NCI-H2029 treated with DMSO at 0.1 percent for 48 hours (cell line): Measurements from ENCODE around the gene ABHD2.
"Not testable (repeated sequence)": the region's sequence is repeated elsewhere in the genome, so short reads cannot be mapped to it uniquely, and the experiment has no call there.

ENCODE experiments used
- DNase-seq: peaks from one replicate; lab custom pipeline; 2025; lab: John Stamatoyannopoulos, UW

The ABHD2 gene

DNA sequence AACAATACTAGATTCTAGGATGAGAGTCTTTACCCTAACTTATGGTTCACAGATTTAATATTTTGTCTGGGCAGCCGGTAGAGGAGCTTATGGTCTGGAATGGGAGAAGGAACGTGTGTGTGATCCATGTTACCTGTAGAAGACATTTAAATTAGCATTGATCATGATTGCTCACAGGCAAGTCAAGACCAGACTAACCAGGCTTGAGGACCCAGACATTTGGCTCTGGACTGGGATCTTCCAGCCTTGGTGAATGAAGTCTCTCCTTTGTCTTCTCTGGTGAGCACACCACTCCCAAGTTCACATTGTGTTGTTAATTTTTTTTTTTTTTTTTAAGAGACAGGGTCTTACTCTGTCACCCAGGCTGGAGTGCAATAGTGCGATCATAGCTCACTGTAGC, 11.7 kb downstream of the ABHD2 start:
- no peak for DNase-seq

DNA sequence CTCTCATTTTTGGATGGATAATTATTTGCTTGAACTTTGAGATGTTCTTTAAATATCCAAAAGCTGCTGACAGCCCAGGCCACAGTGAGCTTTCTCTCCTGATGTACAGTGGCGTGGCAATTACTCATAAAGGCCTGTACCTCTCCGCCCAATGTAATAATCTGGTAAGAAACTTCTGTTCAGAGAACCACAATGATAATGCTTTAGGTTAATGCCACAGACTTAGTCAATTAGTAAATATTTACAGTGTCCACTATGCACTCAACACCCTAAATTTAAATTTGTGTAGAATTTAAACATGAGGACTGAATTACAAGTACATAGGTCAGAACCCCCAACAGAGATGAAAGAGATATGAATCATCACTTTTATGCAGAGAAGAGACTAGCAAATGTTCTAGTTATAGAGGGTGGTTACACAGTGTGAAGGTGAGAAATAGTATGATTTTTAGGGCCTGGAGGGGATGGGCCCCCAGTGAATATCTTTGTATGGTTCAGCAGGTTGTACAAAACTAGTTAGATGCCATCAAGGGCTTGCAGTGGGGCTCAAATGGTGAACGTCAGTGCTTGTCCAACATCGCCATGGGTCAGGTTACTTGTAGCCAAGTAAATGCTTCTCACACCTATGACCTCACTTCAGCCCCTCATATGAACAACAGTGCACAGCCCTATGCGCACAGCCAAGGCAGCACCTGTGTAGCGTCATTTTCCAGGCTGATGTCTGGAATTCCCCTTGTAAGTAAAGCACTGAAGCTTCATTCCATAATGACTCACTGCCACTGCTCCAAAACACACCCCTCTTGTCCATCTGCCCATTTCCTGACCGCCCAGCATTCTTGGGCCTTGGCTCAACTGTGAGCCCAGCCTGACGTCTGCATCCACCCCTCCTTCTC, 13.3 kb downstream of the ABHD2 start:
- no peak for DNase-seq

DNA sequence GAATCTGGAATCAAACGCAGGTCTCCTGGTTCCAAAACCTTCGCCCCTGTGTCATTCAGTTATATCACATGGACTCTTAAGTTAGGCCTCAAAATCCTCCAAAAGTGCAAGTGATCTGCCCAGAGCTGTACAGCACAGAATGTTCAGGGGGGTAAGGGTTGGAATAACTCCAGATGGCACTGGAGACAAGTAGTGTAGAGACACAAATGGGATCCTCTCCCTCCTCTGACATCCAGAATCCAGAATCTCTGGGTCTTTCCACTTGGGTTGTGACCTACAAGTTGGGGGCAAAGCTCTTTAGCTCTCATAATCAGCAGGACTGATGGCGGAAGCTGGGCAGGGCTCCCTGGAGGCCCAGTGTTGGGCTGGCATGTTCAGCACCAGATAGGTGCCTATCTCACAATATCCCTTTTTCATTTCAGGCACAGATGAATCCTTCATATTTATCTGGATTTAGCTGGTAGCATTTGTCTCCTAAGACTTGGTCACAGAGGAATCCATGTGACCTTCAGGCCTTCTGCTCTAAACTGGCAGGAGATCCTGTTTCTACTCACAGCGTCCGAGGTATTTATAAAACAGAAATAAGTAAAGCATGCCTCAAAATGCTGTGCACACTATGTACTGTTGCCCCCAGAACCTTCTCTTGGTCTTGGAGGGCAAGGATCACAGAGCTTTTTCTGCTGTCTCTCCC, 15.4 kb downstream of the ABHD2 start:
- DNase-seq: no peak

DNA sequence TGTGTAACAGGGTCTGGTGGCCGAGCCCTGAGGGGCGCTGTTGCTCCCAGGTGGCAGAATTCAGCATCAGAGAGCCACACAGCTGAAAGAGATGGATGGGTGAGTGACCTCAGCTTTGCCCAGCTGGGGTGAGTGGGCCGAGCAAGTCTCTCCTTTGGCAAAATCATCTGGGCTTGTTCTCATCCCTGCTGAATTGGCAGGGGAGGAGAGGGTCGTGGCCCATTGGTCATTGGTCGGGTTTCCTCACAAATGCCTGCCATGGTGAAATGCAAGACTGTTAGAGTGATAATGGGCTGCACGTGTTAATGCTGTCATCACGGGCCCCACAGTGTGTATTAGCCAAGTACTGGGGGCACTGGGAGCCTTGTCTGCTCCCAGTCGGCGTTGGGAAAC, 15.9 kb downstream of the ABHD2 start:
- no peak for DNase-seq

DNA sequence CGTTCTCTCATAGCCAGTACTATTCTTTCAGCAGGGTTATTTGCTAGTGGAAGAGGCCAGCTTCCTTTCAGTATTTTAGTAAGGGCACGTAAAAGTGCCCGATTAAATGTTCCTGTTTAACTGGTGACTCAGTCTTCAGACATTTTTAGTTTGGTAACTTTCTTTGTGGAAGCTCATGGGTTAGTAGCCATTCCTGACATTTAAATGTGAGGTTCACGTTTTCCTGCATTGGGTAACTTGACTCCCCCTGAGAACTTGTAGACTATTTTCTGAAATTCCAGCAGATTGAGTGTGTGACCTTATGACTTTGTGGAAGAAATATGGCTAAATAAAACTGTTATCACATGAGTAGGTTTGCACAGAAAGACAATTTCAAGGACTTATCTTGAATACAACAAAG, 16.9 kb downstream of the ABHD2 start:
- DNase-seq: no peak

DNA sequence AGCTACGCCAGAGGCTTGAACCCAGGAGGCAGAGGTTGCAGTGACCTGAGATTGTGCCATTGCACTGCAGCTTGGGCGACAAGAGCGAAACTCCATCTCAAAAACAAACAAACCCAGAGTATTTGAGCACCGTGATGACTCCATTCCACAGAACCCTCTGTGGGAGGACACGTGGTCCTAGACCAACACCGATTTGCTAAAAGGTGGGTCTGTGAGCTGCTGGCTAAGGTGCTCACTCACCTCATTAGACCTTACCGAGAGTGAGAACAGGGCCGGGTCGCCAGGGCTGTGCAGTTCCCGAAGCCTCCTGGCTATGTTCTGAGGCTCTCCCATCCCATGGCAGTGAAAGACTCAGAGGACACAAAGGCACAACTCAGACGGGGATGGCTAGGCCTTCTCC, 17.9 kb downstream of the ABHD2 start:
- no peak for DNase-seq

DNA sequence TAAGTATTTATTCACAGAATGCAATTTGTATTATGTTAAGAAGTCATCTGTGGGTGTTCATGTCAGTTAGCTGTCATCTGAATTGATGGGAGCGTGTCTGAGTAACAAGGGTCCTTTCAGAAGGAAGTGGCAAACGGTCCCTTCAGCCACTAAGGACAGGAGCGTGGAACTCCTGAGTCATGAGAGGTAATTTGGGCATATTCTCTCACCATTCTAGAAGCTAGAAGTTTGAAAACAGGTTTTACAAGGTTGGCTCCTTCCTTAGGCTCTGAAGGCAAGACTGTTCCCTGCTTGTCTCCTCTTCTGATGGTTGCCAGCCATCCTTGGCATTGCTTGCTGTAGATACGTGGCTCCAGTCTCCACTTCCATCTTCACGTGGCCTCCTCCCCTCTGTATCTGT, 19.7 kb downstream of the ABHD2 start:
- DNase-seq: no peak

DNA sequence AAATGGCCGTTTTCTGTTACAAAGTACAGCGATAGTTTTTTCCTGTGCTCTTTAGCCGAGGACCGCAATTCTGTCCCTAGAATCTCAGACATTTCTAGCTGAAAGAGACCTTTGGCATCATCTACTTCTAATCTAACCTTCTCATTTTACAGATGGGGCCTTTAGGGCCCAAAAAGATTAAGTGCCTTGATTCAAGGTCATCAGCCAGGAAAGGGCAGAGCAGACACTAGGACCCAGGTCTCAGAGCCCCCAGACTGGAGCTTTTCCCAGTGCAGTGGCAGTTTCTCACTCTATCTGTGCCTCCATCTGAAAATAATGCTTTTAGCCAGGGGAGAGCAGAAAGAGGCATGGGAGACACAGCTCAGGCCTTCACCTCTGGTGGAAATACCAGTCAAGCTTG, 20.6 kb downstream of the ABHD2 start:
- DNase-seq: no peak

DNA sequence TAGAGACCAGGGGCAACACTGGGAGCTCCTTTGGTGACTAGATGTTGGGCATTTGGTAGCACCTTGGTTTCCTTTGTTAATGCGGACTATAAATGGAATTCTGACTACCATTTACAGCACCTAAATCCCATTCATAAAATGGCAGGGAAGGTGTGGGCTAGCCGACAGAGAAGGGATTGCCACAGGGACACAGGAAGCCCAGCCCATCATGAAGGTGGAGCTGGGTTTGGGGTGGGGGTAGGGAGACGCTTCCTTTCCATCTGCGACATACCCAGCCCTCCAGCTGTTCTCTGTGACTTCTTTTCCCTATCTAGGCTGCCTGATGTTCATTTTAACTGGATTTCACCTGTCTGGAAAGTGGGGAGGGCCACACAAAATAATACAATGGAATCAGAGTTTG, 21.0 kb downstream of the ABHD2 start:
- DNase-seq: no peak

DNA sequence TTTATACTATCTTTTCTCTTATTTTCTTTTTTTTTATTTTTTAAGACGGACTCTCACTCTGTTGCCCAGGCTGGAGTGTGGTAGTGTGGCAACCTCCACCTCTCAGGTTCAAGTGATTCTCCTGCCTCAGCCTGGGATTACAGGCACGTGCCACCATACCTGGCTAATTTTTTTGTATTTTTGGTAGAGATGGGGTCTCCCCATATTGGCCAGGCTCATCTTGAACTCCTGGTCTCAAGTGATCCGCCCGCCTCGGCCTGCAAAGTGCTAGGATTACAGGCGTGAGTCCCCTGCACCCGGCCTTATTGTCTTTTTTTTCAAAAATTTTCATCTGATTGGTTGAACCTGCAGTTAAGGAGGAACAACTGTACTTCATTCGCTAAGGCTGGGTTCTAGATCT, 21.8 kb downstream of the ABHD2 start:
- DNase-seq: no peak

DNA sequence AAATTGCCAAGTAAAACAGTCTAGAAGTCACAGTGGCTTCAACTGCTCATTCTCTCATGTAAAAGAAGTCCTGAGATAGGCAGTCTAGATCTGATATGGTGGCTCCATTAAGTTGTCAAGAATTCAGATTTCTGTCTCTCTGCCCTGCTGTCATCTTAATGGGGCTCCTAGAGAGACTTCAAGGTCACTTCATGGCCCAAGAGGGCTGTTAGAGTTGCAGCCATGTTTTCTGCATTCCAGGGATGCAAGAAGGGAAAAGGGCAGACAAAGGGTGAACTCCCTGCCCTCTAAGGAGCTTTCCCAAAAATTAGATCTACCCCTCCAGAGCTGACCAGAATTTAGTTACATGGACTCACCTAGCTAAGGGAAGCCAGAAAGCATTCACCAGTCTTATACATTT, 23.1 kb downstream of the ABHD2 start:
- no peak for DNase-seq

DNA sequence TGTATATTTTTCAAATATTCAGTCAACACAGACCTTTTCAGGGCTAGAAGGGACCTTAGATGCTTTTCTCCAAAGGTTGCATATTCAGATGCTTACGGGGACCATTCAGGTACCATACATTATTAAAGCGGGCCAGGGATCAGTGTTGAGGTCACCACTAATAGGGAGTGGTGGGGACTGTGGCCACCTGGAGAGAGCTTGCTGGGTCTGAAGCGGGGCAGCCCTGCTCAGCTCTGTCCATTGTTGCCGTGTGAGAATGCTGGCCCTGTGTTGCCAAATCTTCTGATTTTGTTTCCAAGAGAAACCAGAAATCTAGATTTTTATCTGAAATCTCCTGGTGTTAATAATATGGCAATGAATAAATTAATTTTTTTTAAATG, 23.7 kb downstream of the ABHD2 start:
- DNase-seq: no peak

DNA sequence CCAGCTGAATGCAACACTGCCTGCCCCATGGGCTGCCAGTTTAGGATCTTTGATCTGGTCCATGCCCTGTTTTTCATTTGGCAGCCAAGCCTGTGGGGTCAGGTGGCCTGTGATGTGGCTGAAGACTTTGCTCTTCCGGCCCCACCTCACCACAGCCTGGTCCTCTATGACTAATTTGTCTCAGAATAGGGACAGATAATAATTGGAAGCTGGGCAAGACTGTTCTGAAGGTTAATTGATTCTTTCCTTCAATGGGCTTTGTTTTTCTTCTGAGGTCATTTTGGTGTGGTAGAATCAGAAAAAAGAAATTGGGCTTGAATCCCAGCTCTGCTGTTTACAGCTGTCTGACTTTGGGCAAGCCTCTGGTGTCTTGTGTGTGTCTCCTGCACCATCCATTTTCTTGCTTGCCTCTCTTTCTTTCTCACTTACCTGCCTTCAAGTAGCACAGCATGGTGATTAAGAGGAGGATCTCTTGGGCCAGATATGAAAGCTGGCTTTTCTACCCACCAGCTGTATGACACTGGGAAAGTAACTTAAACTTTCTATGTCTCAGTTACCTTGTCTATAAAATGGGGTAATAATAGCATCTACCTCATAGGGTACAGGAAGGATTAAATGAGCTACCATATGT, 24.2 kb downstream of the ABHD2 start:
- DNase-seq: no peak

DNA sequence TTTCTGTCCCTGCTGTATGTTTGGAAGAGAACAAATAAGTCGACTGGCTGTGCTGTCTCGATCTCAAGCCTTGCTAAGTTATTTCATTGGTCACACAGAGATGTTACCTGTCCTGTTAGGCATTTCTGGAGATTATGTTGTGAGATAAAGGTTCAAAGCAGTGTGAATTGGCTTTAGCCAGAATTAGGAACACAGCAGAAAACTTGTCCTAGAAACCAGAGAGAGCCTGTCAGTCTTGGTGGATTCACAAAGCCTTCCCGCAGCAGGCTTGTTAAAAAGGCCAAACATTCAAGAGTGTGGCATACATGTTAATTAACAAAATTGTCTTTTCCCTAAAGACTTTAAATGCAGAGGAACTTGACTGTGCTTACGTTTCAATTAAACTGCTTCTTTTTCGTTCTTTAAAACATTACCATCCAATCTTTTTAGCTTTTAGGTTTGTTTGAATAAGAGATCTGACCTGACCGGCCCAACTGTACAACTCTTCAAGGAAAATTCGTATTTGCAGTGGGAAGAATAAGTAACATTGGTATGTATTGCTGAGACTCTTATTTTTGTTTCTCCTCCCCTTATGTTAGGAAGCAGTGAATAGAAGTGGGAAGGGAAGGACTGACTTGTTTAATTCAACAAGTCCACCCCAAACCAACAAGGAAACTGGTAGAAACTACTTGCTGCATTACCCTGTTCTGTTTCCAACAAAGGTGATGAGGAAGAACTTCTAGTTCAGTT, 25.2 kb downstream of the ABHD2 start:
- DNase-seq: no peak

DNA sequence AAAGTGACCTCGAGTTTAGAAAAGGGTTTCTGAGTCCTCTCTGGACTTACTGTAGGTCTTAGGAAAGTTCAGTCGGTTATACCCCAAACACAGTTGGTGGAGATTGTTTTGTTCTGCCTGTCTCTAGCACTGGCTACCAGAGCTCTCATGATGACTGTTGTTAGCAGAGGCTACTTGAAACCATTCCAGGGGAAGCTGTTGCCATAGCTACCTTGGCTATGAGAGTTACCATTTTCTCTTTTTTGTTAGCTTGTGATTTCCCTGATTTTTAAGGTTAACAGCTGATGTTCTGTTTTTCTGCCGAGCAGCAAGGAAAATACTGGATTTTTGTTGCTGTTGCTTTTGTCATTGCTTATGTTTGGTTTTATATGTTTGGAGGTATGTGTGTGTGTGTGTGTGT, 26.7 kb downstream of the ABHD2 start:
- peak; percentile 40 for DNase-seq

DNA sequence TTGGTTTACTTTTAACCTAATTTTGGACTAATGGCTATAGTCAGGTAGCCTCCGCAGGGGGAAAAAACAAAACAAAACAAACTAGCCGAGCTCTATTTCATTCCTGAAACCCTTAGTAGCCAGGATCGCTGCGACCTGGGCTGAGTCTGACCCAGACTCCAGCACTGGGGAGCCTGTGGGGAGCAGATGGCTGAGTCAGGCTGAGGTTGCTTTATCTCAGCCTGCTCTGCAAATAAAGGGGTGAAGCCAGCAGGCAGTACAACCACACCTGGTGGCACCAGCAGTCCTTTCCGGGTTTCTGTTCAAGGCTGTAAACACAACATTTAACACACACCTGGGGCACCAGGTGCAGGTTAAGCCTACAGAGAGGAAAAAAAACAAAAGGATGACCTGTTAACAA, 27.3 kb downstream of the ABHD2 start:
- no peak for DNase-seq

DNA sequence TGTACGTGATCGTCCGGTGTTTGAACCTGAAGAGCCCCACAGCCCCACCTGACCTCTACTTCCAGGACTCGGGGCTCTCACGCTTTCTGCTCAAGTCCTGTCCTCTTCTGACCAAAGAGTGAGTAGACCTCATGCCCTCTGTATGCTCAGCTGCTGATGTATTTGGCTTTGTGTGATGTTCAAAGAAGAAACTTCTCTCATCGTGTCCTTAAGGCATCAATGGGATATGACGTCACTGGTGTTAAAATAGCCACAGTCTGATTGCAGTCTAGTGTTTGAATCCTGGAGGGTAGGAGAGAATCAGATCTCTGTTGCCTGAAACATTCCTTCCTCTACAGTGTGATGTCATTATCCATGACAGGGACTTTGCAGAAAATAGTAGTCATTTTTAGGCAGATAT, 28.1 kb downstream of the ABHD2 start:
- peak; percentile 65 for DNase-seq

DNA sequence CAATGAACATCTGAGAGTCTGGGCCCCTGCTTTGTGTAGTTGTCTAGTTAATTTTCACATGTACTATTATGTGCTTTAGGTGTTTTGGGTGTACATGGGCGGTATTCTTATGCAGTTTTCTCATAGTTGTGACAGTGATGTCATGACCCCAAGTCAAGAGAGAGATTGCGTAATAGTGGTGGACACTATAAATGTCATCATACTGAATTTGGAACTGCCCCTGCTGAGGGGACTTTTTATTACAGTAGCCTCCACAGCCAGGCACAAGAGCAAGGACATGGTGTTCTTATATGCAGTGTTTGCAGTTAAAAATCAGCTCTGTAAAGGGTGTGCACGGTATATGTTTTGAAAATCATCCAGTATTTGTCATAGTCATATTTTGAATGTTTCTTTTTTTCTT, 29.5 kb downstream of the ABHD2 start:
- DNase-seq: no peak

DNA sequence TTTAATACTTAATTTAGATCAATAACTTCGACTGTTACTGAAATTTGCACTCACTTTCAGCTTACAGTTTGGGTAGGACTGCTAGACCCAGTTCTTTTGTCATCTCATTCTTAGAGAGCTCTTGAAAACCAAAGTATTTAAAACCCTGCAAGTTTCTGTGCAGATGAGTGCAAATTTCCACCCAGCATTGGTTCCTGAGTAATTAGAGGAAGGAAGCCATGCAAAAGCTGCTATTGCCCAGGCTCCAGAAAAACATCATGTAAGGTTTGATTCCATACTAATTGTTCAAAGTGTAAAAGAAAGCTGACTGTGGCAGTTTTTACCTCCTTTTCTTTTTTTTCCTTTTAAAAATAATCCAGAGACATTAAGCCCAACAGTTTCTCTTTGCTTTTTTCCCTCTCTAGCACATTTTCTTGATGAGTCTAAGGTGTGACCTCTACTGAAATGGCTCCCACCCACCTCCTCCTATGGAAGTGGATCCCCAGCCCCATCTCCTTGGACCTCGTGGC, 30.3 kb downstream of the ABHD2 start:
- DNase-seq: no peak

DNA sequence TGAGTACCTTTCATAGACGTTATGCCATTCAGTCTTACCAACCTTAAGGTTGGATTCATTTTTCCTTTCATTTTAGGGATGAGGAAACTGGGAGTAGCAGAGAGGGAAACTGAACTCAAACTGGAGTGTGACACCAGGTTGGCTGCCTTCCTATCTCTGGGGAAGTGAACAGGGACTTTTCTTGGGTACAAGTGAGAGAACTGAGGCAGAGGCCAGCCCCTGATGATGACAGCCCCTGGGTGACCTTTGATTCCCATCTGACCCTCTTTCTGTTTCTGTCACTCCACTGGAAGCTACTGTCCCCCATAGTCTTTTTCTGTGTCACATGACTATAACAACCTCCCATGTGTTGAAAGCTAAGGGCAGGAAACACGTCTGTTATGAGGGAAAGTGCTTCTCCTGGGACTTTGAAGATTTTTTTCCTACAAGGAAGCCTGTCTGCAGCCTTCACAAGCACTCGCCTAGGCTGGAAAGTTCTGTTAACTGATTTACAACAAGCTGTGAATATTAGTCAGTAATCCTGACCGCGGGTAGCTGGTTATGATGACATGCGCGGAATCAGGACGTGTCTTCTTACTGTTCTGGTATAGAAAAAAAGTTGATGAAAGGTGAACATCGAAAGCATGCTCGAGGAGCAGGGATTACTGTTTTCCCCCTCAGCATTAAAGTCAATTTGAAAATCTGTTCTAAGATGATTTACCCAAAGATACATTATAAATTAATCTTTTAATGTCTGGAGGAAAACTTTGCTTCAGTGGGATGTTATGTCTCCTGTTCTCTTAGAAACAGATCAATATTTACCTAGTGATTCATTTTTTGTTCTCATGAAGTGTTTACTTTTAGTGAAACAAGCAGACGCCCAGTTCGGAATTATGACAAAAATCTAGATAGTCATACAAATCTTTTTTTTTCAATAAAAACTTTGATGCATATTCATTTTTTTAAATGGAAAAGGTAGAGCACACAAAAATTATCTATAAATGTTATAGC, 31.5 kb downstream of the ABHD2 start:
- DNase-seq: no peak

DNA sequence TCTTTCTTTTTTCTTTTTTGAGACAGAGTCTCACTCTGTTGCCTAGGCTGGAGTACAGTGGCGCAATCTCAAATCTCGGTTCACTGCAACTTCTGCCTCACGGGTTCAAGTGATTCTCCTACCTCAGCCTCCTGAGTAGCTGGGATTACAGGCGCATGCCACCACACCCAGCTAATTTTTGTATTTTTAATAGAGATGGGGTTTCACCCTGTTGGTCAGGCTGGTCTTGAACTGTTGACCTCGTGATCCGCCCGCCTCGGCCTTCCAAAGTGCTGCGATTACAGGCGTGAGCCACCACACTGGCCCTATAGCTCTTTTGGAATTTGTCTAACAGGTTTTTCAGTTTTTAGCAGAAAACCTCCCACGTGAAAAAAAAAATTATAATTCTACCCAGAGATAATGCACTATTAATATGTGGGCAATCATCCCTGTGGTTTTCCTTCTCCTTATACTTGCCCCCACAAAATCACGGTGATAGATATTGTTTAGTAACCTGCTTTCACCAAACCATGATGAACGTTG, 32.3 kb downstream of the ABHD2 start:
- DNase-seq: not testable (repeated sequence)
